ENCODE measurements around the gene HDGFL3. TPM values are rescaled to one million over a fixed set of nuclear protein-coding genes. Genes with fewer than 3 reads are reported as not detected.
"Not testable (repeated sequence)": the region's sequence is repeated elsewhere in the genome, so short reads cannot be mapped to it uniquely, and the experiment has no call there.

Gene HDGFL3
- total and polyA plus RNA-seq, 4 donors = 28.0 to 68.4 (median 66.7) TPM

- ATAC-seq (ENCODE audit: low FRiP score) (no peak), DNase-seq (no peak)
- H3K9me3 ChIP-seq (ENCODE audit: control insufficient read depth, low read length) = peaks cover 2% of the 10 kb centered on the region
- peaks cover 0 to 3% of the 10 kb centered on the region in 2 donors for H3K36me3 ChIP-seq (ENCODE audit: control insufficient read depth in 1 of 2, insufficient read depth in 2 of 2, low read length in 1 of 2)
- H3K27me3 ChIP-seq (ENCODE audit: control insufficient read depth in 1 of 2, insufficient read depth in 2 of 2, low read length in 1 of 2) = no peaks in the 10 kb centered on the region
- intact Hi-C loops (cut with DNase I) = no loop called here
- H3K4me1 ChIP-seq (ENCODE audit: control insufficient read depth in 1 of 2, insufficient read depth in 2 of 2, low read length in 2 of 2) = no peaks in the 10 kb centered on the region
- 88% methylated on average over 4 of the region's 4 CpGs for WGBS, 2 donors
- no peak overlapping the region for H3K27ac ChIP-seq (ENCODE audit: low read depth in 1 of 2, low read length in 2 of 2)
- no peak overlapping the region for H3K4me3 ChIP-seq (ENCODE audit: low read length in 2 of 2)
These were observed 42.7 kb downstream of the HDGFL3 start for GRCh38 chr15:83164771-83165404.

GRCh38 chr15:83164111-83164770 is 43.4 kb downstream of the HDGFL3 start:
- Histone ChIP-seq H3K9me3 (ENCODE audit: control insufficient read depth, low read length) (peaks cover 2% of the 10 kb centered on the region), H3K27ac (ENCODE audit: low read depth in 1 of 2, low read length in 2 of 2) (no peak overlapping the region), H3K36me3 (ENCODE audit: control insufficient read depth in 1 of 2, insufficient read depth in 2 of 2, low read length in 1 of 2) (peaks cover 0 to 3% of the 10 kb centered on the region in 2 donors), H3K4me1 (ENCODE audit: control insufficient read depth in 1 of 2, insufficient read depth in 2 of 2, low read length in 2 of 2) (no peaks in the 10 kb centered on the region), H3K4me3 (ENCODE audit: low read length in 2 of 2) (no peak overlapping the region), H3K27me3 (ENCODE audit: control insufficient read depth in 1 of 2, insufficient read depth in 2 of 2, low read length in 1 of 2) (no peaks in the 10 kb centered on the region)
- WGBS, 2 donors = 52 to 67% methylated on average over 1 of the region's 1 CpG
- no peak for ATAC-seq (ENCODE audit: low FRiP score)
- no peak for DNase-seq
- intact Hi-C loops (cut with DNase I) = no loop called here

- H3K9me3 ChIP-seq (ENCODE audit: control insufficient read depth, low read length) = peaks cover 2% of the 10 kb centered on the region
- no peaks in the 10 kb centered on the region for H3K4me1 ChIP-seq (ENCODE audit: control insufficient read depth in 1 of 2, insufficient read depth in 2 of 2, low read length in 2 of 2)
- DNase-seq (no peak), ATAC-seq (ENCODE audit: low FRiP score) (no peak)
- no peak overlapping the region for H3K27ac ChIP-seq (ENCODE audit: low read depth in 1 of 2, low read length in 2 of 2)
- H3K4me3 ChIP-seq (ENCODE audit: low read length in 2 of 2) = no peak overlapping the region
- intact Hi-C loops (cut with DNase I) = no loop called here
- peaks cover 0 to 3% of the 10 kb centered on the region in 2 donors for H3K36me3 ChIP-seq (ENCODE audit: control insufficient read depth in 1 of 2, insufficient read depth in 2 of 2, low read length in 1 of 2)
- H3K27me3 ChIP-seq (ENCODE audit: control insufficient read depth in 1 of 2, insufficient read depth in 2 of 2, low read length in 1 of 2) = no peaks in the 10 kb centered on the region
- 81 to 83% methylated on average over 4 of the region's 4 CpGs for WGBS, 2 donors
These were observed 44.6 kb downstream of the HDGFL3 start for GRCh38 chr15:83163032-83163431.

- no peak for ATAC-seq (ENCODE audit: low FRiP score)
- no peaks in the 10 kb centered on the region for H3K4me1 ChIP-seq (ENCODE audit: control insufficient read depth in 1 of 2, insufficient read depth in 2 of 2, low read length in 2 of 2)
- H3K27ac ChIP-seq (ENCODE audit: low read depth in 1 of 2, low read length in 2 of 2) = no peak overlapping the region
- intact Hi-C loops (cut with DNase I) = no loop called here
- no peak for DNase-seq
- no peak overlapping the region for H3K4me3 ChIP-seq (ENCODE audit: low read length in 2 of 2)
- no peaks in the 10 kb centered on the region for H3K9me3 ChIP-seq (ENCODE audit: control insufficient read depth, low read length)
- no peaks in the 10 kb centered on the region for H3K27me3 ChIP-seq (ENCODE audit: control insufficient read depth in 1 of 2, insufficient read depth in 2 of 2, low read length in 1 of 2)
- H3K36me3 ChIP-seq (ENCODE audit: control insufficient read depth in 1 of 2, insufficient read depth in 2 of 2, low read length in 1 of 2) = peaks cover 0 to 3% of the 10 kb centered on the region in 2 donors
- WGBS, 2 donors = 96 to 98% methylated on average over 3 of the region's 3 CpGs
These were observed 46.9 kb downstream of the HDGFL3 start for GRCh38 chr15:83160741-83161140.

- Histone ChIP-seq H3K27me3 (ENCODE audit: control insufficient read depth in 1 of 2, insufficient read depth in 2 of 2, low read length in 1 of 2) (no peaks in the 10 kb centered on the region), H3K9me3 (ENCODE audit: control insufficient read depth, low read length) (no peaks in the 10 kb centered on the region), H3K36me3 (ENCODE audit: control insufficient read depth in 1 of 2, insufficient read depth in 2 of 2, low read length in 1 of 2) (peaks cover 0 to 3% of the 10 kb centered on the region in 2 donors), H3K4me1 (ENCODE audit: control insufficient read depth in 1 of 2, insufficient read depth in 2 of 2, low read length in 2 of 2) (no peaks in the 10 kb centered on the region), H3K27ac (ENCODE audit: low read depth in 1 of 2, low read length in 2 of 2) (no peak overlapping the region), H3K4me3 (ENCODE audit: low read length in 2 of 2) (no peak overlapping the region)
- intact Hi-C loops (cut with DNase I) = no loop called here
- DNase-seq (no peak), ATAC-seq (ENCODE audit: low FRiP score) (no peak)
- 79 to 89% methylated on average over 1 of the region's 1 CpG for WGBS, 2 donors
These were observed 49.2 kb downstream of the HDGFL3 start for GRCh38 chr15:83158393-83158792.

- Histone ChIP-seq H3K27me3 (ENCODE audit: control insufficient read depth in 1 of 2, insufficient read depth in 2 of 2, low read length in 1 of 2) (no peaks in the 10 kb centered on the region), H3K27ac (ENCODE audit: low read depth in 1 of 2, low read length in 2 of 2) (no peak overlapping the region), H3K4me3 (ENCODE audit: low read length in 2 of 2) (no peak overlapping the region), H3K4me1 (ENCODE audit: control insufficient read depth in 1 of 2, insufficient read depth in 2 of 2, low read length in 2 of 2) (no peaks in the 10 kb centered on the region), H3K9me3 (ENCODE audit: control insufficient read depth, low read length) (no peaks in the 10 kb centered on the region), H3K36me3 (ENCODE audit: control insufficient read depth in 1 of 2, insufficient read depth in 2 of 2, low read length in 1 of 2) (no peaks in the 10 kb centered on the region)
- no peak for DNase-seq
- intact Hi-C loops (cut with DNase I) = no loop called here
- 32 to 46% methylated on average over 1 of the region's 1 CpG for WGBS, 2 donors
- no peak for ATAC-seq (ENCODE audit: low FRiP score)
These were observed 51.7 kb downstream of the HDGFL3 start for GRCh38 chr15:83155942-83156341.

- ATAC-seq (ENCODE audit: low FRiP score) = no peak
- H3K9me3 ChIP-seq (ENCODE audit: control insufficient read depth, low read length) = no peaks in the 10 kb centered on the region
- no peaks in the 10 kb centered on the region for H3K4me1 ChIP-seq (ENCODE audit: control insufficient read depth in 1 of 2, insufficient read depth in 2 of 2, low read length in 2 of 2)
- peaks cover 0 to 2% of the 10 kb centered on the region in 2 donors for H3K36me3 ChIP-seq (ENCODE audit: control insufficient read depth in 1 of 2, insufficient read depth in 2 of 2, low read length in 1 of 2)
- 86 to 93% methylated on average over 1 of the region's 1 CpG for WGBS, 2 donors
- no peaks in the 10 kb centered on the region for H3K27me3 ChIP-seq (ENCODE audit: control insufficient read depth in 1 of 2, insufficient read depth in 2 of 2, low read length in 1 of 2)
- intact Hi-C loops (cut with DNase I) = no loop called here
- H3K27ac ChIP-seq (ENCODE audit: low read depth in 1 of 2, low read length in 2 of 2) = no peak overlapping the region
- no peak overlapping the region for H3K4me3 ChIP-seq (ENCODE audit: low read length in 2 of 2)
- no peak for DNase-seq
These were observed 54.3 kb downstream of the HDGFL3 start for GRCh38 chr15:83153288-83153687.

GRCh38 chr15:83144771-83145170 is 62.9 kb downstream of the HDGFL3 start:
- Histone ChIP-seq H3K9me3 (ENCODE audit: control insufficient read depth, low read length) (no peaks in the 10 kb centered on the region), H3K27ac (ENCODE audit: low read depth in 1 of 2, low read length in 2 of 2) (no peak overlapping the region), H3K36me3 (ENCODE audit: control insufficient read depth in 1 of 2, insufficient read depth in 2 of 2, low read length in 1 of 2) (peaks cover 3 to 7% of the 10 kb centered on the region in 2 donors), H3K27me3 (ENCODE audit: control insufficient read depth in 1 of 2, insufficient read depth in 2 of 2, low read length in 1 of 2) (no peaks in the 10 kb centered on the region), H3K4me1 (ENCODE audit: control insufficient read depth in 1 of 2, insufficient read depth in 2 of 2, low read length in 2 of 2) (no peaks in the 10 kb centered on the region), H3K4me3 (ENCODE audit: low read length in 2 of 2) (no peak overlapping the region)
- 89 to 94% methylated on average over 3 of the region's 3 CpGs for WGBS, 2 donors
- no peak for DNase-seq
- no peak for ATAC-seq (ENCODE audit: low FRiP score)
- intact Hi-C loops (cut with DNase I) = no loop called here

- H3K4me1 ChIP-seq (ENCODE audit: control insufficient read depth in 1 of 2, insufficient read depth in 2 of 2, low read length in 2 of 2); H3K27ac ChIP-seq (ENCODE audit: low read depth in 1 of 2, low read length in 2 of 2); H3K4me3 ChIP-seq (ENCODE audit: low read length in 2 of 2); DNase-seq; H3K27me3 ChIP-seq (ENCODE audit: control insufficient read depth in 1 of 2, insufficient read depth in 2 of 2, low read length in 1 of 2); H3K9me3 ChIP-seq (ENCODE audit: control insufficient read depth, low read length); ATAC-seq (ENCODE audit: low FRiP score); H3K36me3 ChIP-seq (ENCODE audit: control insufficient read depth in 1 of 2, insufficient read depth in 2 of 2, low read length in 1 of 2); intact Hi-C loops (cut with DNase I): not testable (repeated sequence)
- 97 to 99% methylated on average over 3 of the region's 3 CpGs for WGBS, 2 donors
These were observed 65.5 kb downstream of the HDGFL3 start for GRCh38 chr15:83142151-83142550.
